HEK293 (cell line): ENCODE measurements around the gene CASP3.

ENCODE experiments used
- ZNF24 ChIP-seq: fragments of 450-650 bp; formaldehyde crosslinking; IDR thresholded peaks from 2 replicates; pipeline ENCODE4 v1.5.1; 2016; ENCODE audit warnings: missing biosample characterization, missing genetic modification characterization
- ZNF623 ChIP-seq: fragments of 450-650 bp; formaldehyde crosslinking; IDR thresholded peaks from 2 replicates; pipeline ENCODE4 v1.5.1; 2016; ENCODE audit warnings: missing biosample characterization, missing genetic modification characterization
- TF ChIP-seq, protein P1 (sequence below): fragments of 450-650 bp; formaldehyde crosslinking; IDR thresholded peaks from 2 replicates; pipeline ENCODE4 v1.5.1; 2016; ENCODE audit warnings: missing biosample characterization, missing genetic modification characterization
- TF ChIP-seq, protein P2 (sequence below): IDR thresholded peaks from 2 replicates; pipeline ENCODE4 v1.6.1; 2011; ENCODE audit warnings: mild to moderate bottlenecking, low read depth, low read length, borderline replicate concordance

DNA sequence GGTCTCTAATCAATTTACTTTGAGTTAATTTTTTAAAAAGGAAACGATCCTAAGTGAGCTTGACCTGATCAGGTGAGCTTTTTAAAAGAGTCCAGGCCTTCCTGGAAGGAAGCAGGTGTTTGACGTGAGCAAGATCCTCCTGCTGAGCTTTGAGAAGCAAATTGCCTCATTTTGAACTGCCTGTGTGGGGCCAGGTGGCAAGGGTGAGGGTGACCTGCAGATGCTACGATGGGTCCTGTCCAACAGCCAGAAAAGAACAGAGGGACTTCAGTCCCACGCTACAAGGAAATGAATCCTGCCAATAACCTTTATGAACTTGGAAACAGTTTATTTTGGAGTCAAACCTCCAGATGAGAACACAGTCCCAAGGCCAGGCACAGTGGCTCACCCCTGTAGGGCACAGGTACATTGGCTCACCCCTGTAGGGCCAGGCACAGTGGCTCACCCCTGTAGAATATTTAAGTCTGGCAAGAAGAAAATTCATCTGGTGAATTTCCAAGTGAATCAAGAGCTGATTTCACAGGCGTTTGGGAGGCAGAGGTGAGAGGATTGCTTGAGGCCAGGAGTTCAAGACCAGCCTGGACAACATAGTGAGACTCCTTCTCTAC lies 58.1 kb downstream of the CASP3 start:
- TF ChIP-seq ZNF24 (tag by site-specific recombination) (no peak), ZNF623 (tag by site-specific recombination) (no peak)
- TF ChIP-seq, protein P1, sequence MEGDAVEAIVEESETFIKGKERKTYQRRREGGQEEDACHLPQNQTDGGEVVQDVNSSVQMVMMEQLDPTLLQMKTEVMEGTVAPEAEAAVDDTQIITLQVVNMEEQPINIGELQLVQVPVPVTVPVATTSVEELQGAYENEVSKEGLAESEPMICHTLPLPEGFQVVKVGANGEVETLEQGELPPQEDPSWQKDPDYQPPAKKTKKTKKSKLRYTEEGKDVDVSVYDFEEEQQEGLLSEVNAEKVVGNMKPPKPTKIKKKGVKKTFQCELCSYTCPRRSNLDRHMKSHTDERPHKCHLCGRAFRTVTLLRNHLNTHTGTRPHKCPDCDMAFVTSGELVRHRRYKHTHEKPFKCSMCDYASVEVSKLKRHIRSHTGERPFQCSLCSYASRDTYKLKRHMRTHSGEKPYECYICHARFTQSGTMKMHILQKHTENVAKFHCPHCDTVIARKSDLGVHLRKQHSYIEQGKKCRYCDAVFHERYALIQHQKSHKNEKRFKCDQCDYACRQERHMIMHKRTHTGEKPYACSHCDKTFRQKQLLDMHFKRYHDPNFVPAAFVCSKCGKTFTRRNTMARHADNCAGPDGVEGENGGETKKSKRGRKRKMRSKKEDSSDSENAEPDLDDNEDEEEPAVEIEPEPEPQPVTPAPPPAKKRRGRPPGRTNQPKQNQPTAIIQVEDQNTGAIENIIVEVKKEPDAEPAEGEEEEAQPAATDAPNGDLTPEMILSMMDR (tag by site-specific recombination): no peak
- TF ChIP-seq, protein P2, sequence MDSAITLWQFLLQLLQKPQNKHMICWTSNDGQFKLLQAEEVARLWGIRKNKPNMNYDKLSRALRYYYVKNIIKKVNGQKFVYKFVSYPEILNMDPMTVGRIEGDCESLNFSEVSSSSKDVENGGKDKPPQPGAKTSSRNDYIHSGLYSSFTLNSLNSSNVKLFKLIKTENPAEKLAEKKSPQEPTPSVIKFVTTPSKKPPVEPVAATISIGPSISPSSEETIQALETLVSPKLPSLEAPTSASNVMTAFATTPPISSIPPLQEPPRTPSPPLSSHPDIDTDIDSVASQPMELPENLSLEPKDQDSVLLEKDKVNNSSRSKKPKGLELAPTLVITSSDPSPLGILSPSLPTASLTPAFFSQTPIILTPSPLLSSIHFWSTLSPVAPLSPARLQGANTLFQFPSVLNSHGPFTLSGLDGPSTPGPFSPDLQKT: no peak
